ENCODE results near the gene ZCCHC24.

The ZCCHC24 gene

DNA sequence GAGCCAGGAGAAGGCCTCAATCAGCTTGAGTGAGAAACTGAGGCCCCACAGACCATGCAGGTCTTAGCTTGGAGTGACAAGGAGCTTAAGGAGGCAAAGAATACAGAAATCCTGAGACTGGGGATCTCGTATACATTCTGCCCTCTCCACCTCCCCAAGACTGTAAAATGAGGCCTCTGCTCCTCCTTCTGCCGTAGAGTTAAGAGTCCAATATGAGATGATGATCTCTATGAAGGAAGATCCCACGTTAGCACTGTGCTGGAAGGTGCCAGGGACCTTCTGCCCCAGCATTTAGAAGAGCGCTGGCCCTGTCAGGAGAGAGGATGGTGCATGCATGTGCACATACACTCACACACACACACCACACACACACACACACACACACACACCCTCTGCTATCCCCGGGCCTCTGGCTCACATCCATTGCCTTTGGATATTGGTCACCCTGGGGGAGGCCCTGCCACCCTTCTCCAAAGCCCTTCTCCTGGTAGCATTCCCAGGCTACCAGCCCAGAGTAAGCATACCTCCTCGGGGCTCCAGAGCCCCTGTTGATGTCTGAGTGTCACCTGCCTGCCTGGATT, 15.0 kb downstream of the ZCCHC24 start:
- TF ChIP-seq, protein P1, sequence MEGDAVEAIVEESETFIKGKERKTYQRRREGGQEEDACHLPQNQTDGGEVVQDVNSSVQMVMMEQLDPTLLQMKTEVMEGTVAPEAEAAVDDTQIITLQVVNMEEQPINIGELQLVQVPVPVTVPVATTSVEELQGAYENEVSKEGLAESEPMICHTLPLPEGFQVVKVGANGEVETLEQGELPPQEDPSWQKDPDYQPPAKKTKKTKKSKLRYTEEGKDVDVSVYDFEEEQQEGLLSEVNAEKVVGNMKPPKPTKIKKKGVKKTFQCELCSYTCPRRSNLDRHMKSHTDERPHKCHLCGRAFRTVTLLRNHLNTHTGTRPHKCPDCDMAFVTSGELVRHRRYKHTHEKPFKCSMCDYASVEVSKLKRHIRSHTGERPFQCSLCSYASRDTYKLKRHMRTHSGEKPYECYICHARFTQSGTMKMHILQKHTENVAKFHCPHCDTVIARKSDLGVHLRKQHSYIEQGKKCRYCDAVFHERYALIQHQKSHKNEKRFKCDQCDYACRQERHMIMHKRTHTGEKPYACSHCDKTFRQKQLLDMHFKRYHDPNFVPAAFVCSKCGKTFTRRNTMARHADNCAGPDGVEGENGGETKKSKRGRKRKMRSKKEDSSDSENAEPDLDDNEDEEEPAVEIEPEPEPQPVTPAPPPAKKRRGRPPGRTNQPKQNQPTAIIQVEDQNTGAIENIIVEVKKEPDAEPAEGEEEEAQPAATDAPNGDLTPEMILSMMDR (IDR thresholded peaks at IDR 0.05), result no peak
- DNase-seq (ENCODE audit: low spot score), result no peak
- Histone ChIP-seq H3K4me3 (no peak overlapping the region), H3K27ac (peak overlapping the region in 1 of 2 donors; percentile 8)

DNA sequence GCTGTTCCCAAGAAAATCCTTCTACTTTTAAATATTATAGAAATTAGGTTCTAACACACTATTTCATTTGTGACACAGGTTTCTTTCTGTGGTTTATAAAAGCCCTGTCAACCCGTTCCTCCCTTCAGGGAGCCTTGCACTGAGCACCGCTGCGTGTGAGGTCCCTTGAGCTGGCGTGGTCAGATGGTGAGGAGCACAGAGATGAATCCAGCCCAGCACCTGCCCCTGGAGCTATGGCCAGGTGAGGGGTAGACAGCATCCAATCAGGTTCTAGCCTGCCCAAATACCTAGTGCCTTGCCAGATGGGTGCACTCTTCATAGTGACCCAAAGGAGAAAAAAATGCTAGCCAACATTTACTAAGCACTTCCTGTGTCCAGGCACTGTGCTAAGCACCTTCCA, 15.7 kb downstream of the ZCCHC24 start:
- Histone ChIP-seq H3K4me3 (no peak overlapping the region), H3K27ac (peak overlapping the region in 1 of 2 donors; percentile 8)
- no peak for DNase-seq (ENCODE audit: low spot score)
- TF ChIP-seq, protein P1 (IDR thresholded peaks at IDR 0.05), result no peak

DNA sequence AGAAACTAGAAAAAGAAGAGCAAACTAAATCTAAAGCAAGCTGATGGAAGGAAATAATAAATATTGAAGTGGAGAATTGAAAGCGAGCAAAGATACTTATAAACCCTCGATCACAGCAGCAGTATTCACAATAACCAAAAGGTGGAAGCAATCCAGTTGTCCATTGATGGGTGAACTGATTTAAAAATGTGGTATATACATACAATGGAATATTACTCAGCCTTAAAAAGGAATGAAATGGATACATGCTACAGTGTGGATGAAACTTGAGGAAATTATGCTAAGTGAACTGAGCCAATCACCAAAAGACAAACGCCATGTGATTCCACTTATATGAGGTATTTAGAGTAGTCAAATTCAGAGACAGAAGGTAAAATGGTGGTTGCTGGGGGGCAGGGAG, 17.5 kb downstream of the ZCCHC24 start:
- Histone ChIP-seq H3K27ac (no peak overlapping the region), H3K4me3 (no peak overlapping the region)
- DNase-seq (ENCODE audit: low spot score), result no peak
- TF ChIP-seq, protein P1 (IDR thresholded peaks at IDR 0.05), result no peak

DNA sequence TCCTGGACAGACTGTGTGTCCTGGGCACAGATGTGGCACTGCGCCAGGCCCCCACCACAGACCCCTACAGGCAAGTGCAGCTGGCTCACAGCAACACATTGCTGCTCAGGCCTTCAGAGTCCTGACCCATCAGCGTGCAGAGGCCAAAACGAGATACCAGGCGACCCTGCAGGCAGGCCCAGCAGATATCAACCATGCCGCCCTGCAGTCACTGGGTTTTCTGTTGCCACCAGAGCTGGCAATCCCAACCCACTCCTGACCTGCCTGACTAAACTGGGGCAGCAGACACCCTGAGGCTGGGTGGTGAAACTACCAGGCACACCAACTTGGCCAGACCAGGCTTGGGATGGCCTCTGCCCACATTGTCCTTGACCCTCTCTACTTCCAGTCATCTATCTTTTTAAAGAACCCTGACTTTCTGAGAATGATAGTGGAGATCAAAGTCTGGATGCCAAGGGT, 20.3 kb downstream of the ZCCHC24 start:
- peak overlapping the region in 1 of 2 donors; percentile 30 for H3K27ac ChIP-seq
- TF ChIP-seq, protein P1 (IDR thresholded peaks at IDR 0.05), result no peak
- no peak overlapping the region for H3K4me3 ChIP-seq
- no peak for DNase-seq (ENCODE audit: low spot score)

DNA sequence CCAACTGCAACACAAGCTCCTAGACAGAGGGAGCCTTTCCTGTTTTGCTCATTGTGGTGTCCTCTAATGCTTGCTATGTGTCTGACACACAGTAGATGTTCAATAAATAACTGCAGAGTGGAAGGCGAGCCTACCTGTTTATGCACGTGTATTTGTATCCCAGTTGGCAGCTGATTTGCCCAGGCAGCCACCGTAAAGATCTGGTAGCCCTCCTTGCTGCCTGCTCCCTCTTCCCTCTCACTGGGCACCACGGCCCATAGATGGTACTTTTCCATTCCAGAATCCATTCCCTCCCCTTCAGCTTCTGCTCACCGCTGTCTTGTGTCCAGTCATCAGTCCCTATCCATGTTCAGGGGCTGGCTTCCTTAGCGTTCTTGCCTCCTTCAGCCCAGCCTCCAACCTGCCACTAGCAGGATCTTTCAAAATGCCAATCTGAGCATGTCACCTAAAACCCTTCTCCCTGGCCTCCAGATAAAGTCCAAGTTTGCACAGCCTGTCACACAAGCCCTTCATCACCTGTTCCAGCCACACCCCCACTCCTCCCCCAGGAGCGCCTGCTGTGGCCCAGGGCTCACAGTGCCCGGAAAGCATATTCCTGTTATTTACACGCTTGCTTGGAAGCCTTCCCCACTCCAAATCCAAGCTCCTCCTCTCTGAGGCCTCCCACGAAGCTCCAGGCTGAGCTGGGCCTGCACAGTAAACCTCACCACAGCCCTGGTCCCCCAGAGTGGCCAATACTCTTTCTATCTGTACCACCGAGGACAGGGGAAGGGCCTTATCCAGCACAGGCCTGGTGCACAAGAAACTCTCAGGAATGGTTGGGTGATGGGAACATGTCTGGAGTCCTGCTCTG, 21.0 kb downstream of the ZCCHC24 start:
- no peak overlapping the region for H3K4me3 ChIP-seq
- H3K27ac ChIP-seq, result peak overlapping the region in 1 of 2 donors; percentile 30
- no peak for DNase-seq (ENCODE audit: low spot score)
- TF ChIP-seq, protein P1 (IDR thresholded peaks at IDR 0.05), result no peak

DNA sequence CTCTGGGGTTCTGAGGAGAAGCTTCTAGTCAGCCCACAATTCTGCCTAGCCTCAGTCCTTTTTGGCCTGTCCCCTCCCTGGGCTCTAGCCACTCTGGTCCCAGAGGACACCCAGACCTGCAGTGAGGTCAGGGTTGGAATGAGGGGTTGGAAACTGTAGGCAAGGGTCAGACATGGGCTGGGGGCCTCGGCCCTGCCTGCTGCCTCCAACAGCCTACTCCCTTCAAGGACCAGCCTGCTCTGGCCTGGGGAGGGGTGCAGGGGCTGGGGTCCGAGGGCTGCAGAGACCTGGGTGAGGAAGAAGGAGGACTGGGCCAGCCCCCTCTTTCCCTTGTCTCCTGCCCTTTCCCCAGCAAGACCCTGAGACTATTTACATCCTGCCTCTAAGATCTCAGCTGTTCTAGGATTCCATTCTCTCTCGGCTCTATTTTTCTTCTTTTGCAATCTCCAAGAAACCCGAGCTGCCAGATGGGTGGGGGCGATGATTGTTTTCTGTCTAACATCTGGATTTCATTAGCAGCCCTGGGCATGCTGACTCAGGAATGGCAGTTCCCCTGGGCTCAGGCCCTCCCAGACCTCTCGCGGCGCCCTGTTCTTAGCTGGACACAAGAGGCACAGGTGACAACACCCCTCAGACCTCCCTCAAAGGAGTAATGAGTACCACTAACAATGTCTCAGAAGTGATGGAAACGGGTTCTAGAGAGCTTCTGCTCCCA, 23.1 kb downstream of the ZCCHC24 start:
- Histone ChIP-seq H3K27ac (peak overlapping the region; percentile 35 to 79), H3K4me3 (peak overlapping the region; percentile 32)
- DNase-seq (ENCODE audit: low spot score), result no peak
- TF ChIP-seq, protein P1 (IDR thresholded peaks at IDR 0.05), result no peak
